Peyer's patch (tissue), 4 donors: ENCODE results near the gene PSME2.

Source experiments
- POLR2A ChIP-seq, 2 donors: fragments of 450-650 bp; IDR thresholded peaks; one replicate each; pipeline ENCODE4 v1.5.1; 2017; ENCODE audit warnings: antibody characterized with exemption in 2 of 2, mild to moderate bottlenecking in 2 of 2, moderate library complexity in 2 of 2
- TF ChIP-seq, protein P1 (sequence below), 6 experiments: fragments of 450-650 bp in 4 of 6; fragments of 200-600 bp in 2 of 6; sonication (generic) in 1 of 6; IDR thresholded peaks; one replicate each; pipeline ENCODE4 v1.5.1; 2017 to 2019; ENCODE audit warnings: antibody characterized with exemption in 6 of 6, mild to moderate bottlenecking in 3 of 6, moderate library complexity in 1 of 6

DNA sequence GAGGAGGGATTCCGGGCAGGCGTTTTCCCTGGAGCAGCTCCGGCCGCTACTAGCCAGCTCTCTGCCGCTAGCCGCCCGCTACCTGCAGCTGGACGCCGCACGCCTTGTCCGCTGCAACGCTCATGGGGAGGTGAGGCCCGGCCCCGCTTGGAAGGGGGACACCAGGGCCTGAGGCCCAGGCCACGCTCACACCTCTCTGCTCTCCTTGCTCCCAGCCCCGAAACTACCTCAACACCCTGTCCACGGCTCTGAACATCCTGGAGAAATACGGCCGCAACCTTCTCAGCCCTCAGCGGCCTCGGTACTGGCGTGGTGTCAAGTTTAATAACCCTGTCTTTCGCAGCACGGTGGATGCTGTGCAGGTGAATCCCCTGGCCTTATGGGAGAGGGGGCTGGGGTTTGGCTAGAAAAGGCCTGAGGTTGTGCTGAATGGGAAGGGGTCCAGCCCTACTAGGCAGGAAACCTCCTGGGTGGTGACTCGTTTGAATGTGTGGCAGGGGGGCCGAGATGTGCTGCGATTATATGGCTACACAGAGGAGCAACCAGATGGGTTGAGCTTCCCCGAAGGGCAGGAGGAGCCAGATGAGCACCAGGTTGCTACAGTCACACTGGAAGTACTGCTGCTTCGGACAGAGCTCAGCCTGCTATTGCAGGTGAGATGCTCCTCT, 1.5 kb upstream of the PSME2 start:
- TF ChIP-seq, protein P1, sequence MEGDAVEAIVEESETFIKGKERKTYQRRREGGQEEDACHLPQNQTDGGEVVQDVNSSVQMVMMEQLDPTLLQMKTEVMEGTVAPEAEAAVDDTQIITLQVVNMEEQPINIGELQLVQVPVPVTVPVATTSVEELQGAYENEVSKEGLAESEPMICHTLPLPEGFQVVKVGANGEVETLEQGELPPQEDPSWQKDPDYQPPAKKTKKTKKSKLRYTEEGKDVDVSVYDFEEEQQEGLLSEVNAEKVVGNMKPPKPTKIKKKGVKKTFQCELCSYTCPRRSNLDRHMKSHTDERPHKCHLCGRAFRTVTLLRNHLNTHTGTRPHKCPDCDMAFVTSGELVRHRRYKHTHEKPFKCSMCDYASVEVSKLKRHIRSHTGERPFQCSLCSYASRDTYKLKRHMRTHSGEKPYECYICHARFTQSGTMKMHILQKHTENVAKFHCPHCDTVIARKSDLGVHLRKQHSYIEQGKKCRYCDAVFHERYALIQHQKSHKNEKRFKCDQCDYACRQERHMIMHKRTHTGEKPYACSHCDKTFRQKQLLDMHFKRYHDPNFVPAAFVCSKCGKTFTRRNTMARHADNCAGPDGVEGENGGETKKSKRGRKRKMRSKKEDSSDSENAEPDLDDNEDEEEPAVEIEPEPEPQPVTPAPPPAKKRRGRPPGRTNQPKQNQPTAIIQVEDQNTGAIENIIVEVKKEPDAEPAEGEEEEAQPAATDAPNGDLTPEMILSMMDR (IDR thresholded peaks at IDR 0.05): no peak
- TF ChIP-seq POLR2A (IDR thresholded peaks at IDR 0.05): no peak
